Measurements from ENCODE around the gene SGCA.

The SGCA gene

GRCh38 chr17:50186661-50187393, 21.0 kb downstream of the SGCA start:
- CTCF ChIA-PET = interaction anchor here (0.6 to 1.4 kb wide), 5 partner anchors 8 to 780 kb away, joined by 3 to 8 read pairs (median 3); no protein-coding TSS in a partner anchor
- no peak overlapping the region for H3K27ac ChIP-seq (ENCODE audit: extremely low read depth, low read depth, low read length)
- POLR2A ChIA-PET = interaction anchor here (2.1 kb wide), 1 partner anchor 9 kb away, joined by 12 read pairs; no protein-coding TSS in a partner anchor

More at GRCh38 chr17:50186661-50187393, 21.0 kb downstream of the SGCA start:
- Histone ChIP-seq H3K36me3 (ENCODE audit: control insufficient read depth in 2 of 2, insufficient read depth in 1 of 2, low read length in 2 of 2) (peaks cover 0 to 63% of the 10 kb centered on the region in 2 experiments; a peak in 1 of 3 replicates), H3K9me3 (ENCODE audit: control insufficient read depth, insufficient read depth, low read depth, low read length) (no peaks in the 10 kb centered on the region), H3K4me3 (ENCODE audit: low read depth, low read length) (no peak overlapping the region), H3K4me1 (ENCODE audit: control insufficient read depth, insufficient read depth, low read length) (no peaks in the 10 kb centered on the region)
- TF ChIP-seq ZBTB8A (tag by site-specific recombination; IDR thresholded peaks at IDR 0.05) (no peak), ZNF18 (tag by site-specific recombination; IDR thresholded peaks at IDR 0.05) (no peak), ZSCAN23 (tag by site-specific recombination; IDR thresholded peaks at IDR 0.05) (no peak), GLIS2 (tag by site-specific recombination; IDR thresholded peaks at IDR 0.05) (no peak), PRDM2 (tag by site-specific recombination; IDR thresholded peaks at IDR 0.05; ENCODE audit: borderline replicate concordance) (no peak), ZNF140 (tag by site-specific recombination; IDR thresholded peaks at IDR 0.05) (no peak), ZNF555 (tag by site-specific recombination; conservative IDR thresholded peaks at IDR 0.05) (no peak), ZNF707 (tag by site-specific recombination; IDR thresholded peaks at IDR 0.05) (no peak), ZNF610 (tag by site-specific recombination; IDR thresholded peaks at IDR 0.05; ENCODE audit: borderline replicate concordance) (no peak), ZNF398 (tag by site-specific recombination; IDR thresholded peaks at IDR 0.05) (no peak), BCL11A (tag by site-specific recombination; IDR thresholded peaks at IDR 0.05; ENCODE audit: low read depth) (no peak), ZNF747 (tag by site-specific recombination; IDR thresholded peaks at IDR 0.05) (no peak), ZBTB48 (tag by site-specific recombination; IDR thresholded peaks at IDR 0.05) (no peak), ZNF600 (tag by site-specific recombination; IDR thresholded peaks at IDR 0.05) (no peak), FEZF1 (tag by site-specific recombination; IDR thresholded peaks at IDR 0.05) (no peak), ZNF701 (tag by site-specific recombination; IDR thresholded peaks at IDR 0.05) (no peak), ZNF645 (tag by site-specific recombination; IDR thresholded peaks at IDR 0.05) (no peak), AEBP2 (tag by site-specific recombination; IDR thresholded peaks at IDR 0.05; ENCODE audit: borderline replicate concordance) (no peak)
